Hepatocyte (in vitro differentiated cells): ENCODE data around the gene MX1.

Experiments
- CTCF ChIP-seq: fragments of 200-600 bp; sonication (generic); IDR thresholded peaks from 2 replicates; pipeline ENCODE4 v1.5.1; 2016; ENCODE audit warnings: antibody characterized with exemption, mild to moderate bottlenecking; ENCODE audit not compliant: poor library complexity
- EZH2 ChIP-seq: fragments of 200-600 bp; sonication (generic); IDR thresholded peaks from 2 replicates; pipeline ENCODE4 v1.6.1; 2016; ENCODE audit warnings: antibody characterized with exemption, mild to moderate bottlenecking, borderline replicate concordance

- TF ChIP-seq CTCF, result no peak
- TF ChIP-seq EZH2, result no peak
Observed at GRCh38 chr21:41402796-41403195, 23.2 kb upstream of the MX1 start.
